Activated CD4-positive, alpha-beta T cell treated with anti-CD3 and anti-CD28 coated beads for 36 hours (primary cell): ENCODE data around the gene PER2. TPM values are rescaled to one million over a fixed set of nuclear protein-coding genes. Genes with fewer than 3 reads are reported as not detected.

ENCODE experiments used
- ATAC-seq: fragments of 200-7000 bp; cut with Tn5 transposase; one replicate; pipeline ENCODE4 v1.10.0; 2021; ENCODE audit warnings: mild to moderate bottlenecking, moderate library complexity
- CTCF ChIA-PET: fragments of 350-600 bp; sonication (Branson Sonifier 250); formaldehyde crosslinking; loops from one replicate; lab custom pipeline; 2021; ENCODE audit warnings: antibody characterized with exemption; lab: Charles Lee
- POLR2A ChIA-PET: fragments of 350-600 bp; sonication (Branson Sonifier 250); formaldehyde crosslinking; loops from one replicate; lab custom pipeline; 2021; ENCODE audit warnings: antibody characterized with exemption, inconsistent platforms; lab: Charles Lee
- DNase-seq: peaks from one replicate; pipeline ENCODE4 v3.0.0-alpha.2; 2020
- H3K27ac Mint-ChIP-seq: one replicate; pipeline ENCODE4 v1.8.0; 2021; ENCODE audit warnings: mixed read lengths
- H3K27me3 Mint-ChIP-seq: one replicate; pipeline ENCODE4 v1.8.0; 2021; ENCODE audit warnings: mixed read lengths
- H3K36me3 Mint-ChIP-seq: one replicate; pipeline ENCODE4 v1.8.0; 2021; ENCODE audit warnings: low read depth, mixed read lengths
- H3K4me1 Mint-ChIP-seq: one replicate; pipeline ENCODE4 v1.8.0; 2021; ENCODE audit warnings: mixed read lengths
- H3K4me3 Mint-ChIP-seq: one replicate; pipeline ENCODE4 v1.8.0; 2021; ENCODE audit warnings: mild to moderate bottlenecking, moderate library complexity, mixed read lengths
- H3K9me3 Mint-ChIP-seq: one replicate; pipeline ENCODE4 v1.8.0; 2021; ENCODE audit warnings: low read depth, mixed read lengths
- intact Hi-C, 2 experiments: fragments of 100-400 bp; cut with DNase I in 1 of 2; cut with micrococcal nuclease in 1 of 2; formaldehyde crosslinking; loops; one replicate each; pipeline versions ENCODE4 v1.14.2 to v1.15.1; 2022 to 2024; cut with DNase I, micrococcal nuclease
- total RNA-seq, 2 experiments: library from RNA; stranded (reverse); gene quantifications; one replicate each; pipeline ENCODE4 v1.2.3, GENCODE V29; 2021

The PER2 gene
- total RNA-seq, 2 experiments from 2014 or later, result 12.2 to 13.5 TPM

DNA sequence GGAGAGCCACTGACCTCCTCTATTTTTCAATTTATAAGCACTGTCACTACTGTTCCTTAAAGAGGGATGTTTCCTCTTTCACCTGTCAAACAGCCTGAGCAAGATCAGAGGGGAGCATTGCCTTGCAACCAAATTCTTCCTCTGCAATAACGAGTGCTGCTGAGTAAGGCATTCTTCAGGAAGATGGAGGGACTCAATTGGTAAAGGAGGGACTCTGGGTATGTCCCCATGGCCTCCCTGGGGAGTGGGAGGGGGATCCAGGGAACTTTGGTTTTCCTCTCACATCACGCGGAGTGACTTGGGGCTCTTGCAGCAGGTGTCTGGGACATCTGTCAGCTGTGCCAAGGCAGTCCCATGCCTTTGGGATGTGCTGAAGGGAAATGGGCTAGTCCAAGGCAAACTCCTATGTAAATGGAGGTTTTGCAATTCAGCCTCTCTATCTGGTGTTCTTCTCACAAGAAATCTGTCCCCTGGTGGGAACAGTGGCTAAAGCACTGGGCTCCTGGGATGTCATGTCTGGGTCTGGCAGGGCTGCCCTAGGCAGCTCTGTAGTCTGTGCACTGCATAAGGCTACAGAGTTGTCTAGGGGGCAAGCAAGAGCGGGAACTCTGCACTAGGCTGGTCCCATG, 34.2 kb downstream of the PER2 start:
- Mint-ChIP-seq H3K4me1 (no peaks in the 10 kb centered on the region), H3K36me3 (peaks cover 22% of the 10 kb centered on the region), H3K9me3 (no peaks in the 10 kb centered on the region), H3K27ac (no peak overlapping the region), H3K4me3 (no peak overlapping the region), H3K27me3 (no peaks in the 10 kb centered on the region)
- ATAC-seq (no peak), DNase-seq (no peak)
- ChIA-PET CTCF (interaction anchor here (0.7 to 2.9 kb wide), 4 partner anchors 9 to 94 kb away, joined by 3 to 15 read pairs (median 7); no protein-coding TSS in a partner anchor), POLR2A (no interaction called here)
- intact Hi-C loops, result no loop called here

DNA sequence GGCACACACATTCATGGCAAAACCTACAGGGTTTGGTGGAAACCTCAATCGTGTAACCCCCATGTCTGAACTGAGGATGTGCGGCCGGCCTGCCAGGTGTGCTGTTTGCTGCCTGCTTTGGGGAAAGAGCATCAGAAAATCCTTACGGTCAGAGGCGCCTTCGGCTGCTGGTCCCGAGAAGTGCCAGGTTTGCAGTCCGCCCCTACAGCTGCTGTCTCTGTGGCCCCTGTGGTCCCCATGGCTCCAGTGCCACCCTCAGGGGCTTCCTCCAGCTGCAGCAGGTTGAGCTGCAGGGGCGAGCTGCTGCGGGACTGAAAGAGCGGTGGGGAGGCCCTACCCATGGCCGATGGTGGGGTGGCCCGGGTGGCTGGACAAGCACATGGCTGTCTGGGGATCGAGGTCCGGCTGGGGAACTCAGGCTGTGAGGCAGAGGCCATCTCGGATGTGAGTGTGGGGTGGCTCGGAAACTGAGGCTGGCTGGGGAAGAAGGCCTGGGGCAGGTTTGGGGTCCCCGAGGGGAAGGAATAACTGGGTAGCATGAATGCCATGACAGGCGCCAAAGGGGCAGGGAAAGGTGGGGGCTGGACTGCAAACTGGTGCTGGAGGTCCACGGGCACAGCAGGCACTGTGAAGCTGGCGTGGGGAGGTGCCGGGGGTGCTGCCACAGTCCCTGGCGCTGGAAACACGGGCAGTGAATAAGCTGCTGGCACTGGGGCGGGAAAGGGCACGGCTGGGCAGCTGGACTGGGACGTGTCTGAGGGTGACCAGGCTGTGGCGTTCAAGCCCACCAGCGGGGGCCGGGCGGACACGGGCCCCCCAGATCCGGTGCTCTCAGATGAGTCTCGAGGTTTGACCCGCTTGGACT, 35.4 kb downstream of the PER2 start:
- CTCF ChIA-PET, result interaction anchor here (2.3 kb wide), 1 partner anchor 10 kb away, joined by 10 read pairs; no protein-coding TSS in a partner anchor
- no peaks in the 10 kb centered on the region for H3K27me3 Mint-ChIP-seq
- no peak overlapping the region for H3K4me3 Mint-ChIP-seq
- no peaks in the 10 kb centered on the region for H3K9me3 Mint-ChIP-seq
- no peak for DNase-seq
- no peaks in the 10 kb centered on the region for H3K4me1 Mint-ChIP-seq
- peaks cover 22% of the 10 kb centered on the region for H3K36me3 Mint-ChIP-seq
- no peak overlapping the region for H3K27ac Mint-ChIP-seq
- intact Hi-C loops, result no loop called here
- no peak for ATAC-seq
- POLR2A ChIA-PET, result no interaction called here

DNA sequence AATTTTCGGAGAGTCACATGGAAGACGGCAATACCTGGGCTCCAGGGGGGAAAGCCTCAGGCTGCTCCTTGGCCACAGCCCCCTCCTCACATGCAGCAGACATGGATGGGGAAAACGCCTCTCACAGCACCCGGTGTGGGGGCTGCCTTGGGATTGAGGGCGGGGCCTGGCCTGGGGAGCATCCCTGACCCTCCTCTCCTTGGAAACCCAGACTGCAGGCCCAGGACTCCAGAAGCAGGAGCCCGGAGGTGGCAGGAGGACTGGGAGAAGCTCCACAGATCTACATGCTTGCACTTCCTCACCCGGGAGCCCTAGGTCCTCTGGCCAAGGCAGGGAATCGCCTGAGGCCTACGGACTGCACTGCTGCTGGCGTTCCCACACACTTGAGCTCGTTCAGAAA, 36.4 kb downstream of the PER2 start:
- no peaks in the 10 kb centered on the region for H3K9me3 Mint-ChIP-seq
- ATAC-seq (no peak), DNase-seq (no peak)
- ChIA-PET CTCF (no interaction called here), POLR2A (no interaction called here)
- H3K4me3 Mint-ChIP-seq, result no peak overlapping the region
- H3K27ac Mint-ChIP-seq, result no peak overlapping the region
- H3K4me1 Mint-ChIP-seq, result no peaks in the 10 kb centered on the region
- H3K27me3 Mint-ChIP-seq, result no peaks in the 10 kb centered on the region
- intact Hi-C loops, result no loop called here
- peaks cover 24% of the 10 kb centered on the region for H3K36me3 Mint-ChIP-seq

DNA sequence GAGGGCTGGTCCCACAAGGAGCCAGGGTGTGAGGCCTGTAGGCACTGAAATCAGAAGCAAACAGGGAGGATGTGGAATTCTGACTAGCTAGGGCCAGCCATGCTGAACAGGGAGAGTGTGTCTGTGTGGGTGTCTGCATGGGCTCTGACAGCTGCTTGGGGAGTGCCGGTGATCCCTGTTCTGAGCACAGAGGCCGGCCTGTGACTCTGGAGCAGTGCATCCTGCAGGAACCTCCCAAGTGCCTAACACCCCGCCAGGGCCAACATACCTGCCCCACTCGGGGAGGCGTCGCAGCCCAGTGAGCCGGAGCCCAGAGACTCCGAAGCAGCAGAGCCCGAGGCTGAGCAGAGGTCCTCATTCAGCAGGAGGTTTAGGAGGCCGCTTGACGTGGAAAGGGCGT, 37.1 kb downstream of the PER2 start:
- Mint-ChIP-seq H3K4me3 (no peak overlapping the region), H3K27ac (no peak overlapping the region), H3K36me3 (peaks cover 25% of the 10 kb centered on the region), H3K4me1 (no peaks in the 10 kb centered on the region), H3K9me3 (no peaks in the 10 kb centered on the region), H3K27me3 (no peaks in the 10 kb centered on the region)
- intact Hi-C loops, result no loop called here
- CTCF ChIA-PET, result no interaction called here
- ATAC-seq (no peak), DNase-seq (no peak)
- POLR2A ChIA-PET, result no interaction called here

DNA sequence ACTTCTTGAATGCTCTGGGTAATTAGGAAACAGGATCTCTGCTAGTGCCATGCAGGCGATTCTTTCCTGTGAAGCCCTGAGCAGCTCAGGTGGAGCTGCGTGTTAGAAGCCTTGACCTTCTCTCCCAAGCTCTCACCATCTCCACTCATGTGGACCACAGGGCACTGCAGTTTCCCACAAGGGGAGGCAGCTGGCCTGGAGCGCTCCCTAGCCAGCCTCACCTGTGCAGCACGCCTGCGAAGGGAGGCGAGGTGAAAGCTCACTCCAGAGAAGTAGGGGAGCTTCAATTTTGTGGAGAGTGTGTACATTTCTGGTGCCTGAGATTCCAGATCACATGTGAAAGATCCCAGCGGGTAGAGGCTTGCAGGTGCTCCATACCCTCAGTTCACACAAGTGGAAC, 37.5 kb downstream of the PER2 start:
- Mint-ChIP-seq H3K9me3 (no peaks in the 10 kb centered on the region), H3K27ac (no peak overlapping the region), H3K4me3 (no peak overlapping the region), H3K27me3 (no peaks in the 10 kb centered on the region), H3K4me1 (no peaks in the 10 kb centered on the region), H3K36me3 (peaks cover 27% of the 10 kb centered on the region)
- ChIA-PET POLR2A (no interaction called here), CTCF (no interaction called here)
- intact Hi-C loops, result no loop called here
- no peak for DNase-seq
- no peak for ATAC-seq

DNA sequence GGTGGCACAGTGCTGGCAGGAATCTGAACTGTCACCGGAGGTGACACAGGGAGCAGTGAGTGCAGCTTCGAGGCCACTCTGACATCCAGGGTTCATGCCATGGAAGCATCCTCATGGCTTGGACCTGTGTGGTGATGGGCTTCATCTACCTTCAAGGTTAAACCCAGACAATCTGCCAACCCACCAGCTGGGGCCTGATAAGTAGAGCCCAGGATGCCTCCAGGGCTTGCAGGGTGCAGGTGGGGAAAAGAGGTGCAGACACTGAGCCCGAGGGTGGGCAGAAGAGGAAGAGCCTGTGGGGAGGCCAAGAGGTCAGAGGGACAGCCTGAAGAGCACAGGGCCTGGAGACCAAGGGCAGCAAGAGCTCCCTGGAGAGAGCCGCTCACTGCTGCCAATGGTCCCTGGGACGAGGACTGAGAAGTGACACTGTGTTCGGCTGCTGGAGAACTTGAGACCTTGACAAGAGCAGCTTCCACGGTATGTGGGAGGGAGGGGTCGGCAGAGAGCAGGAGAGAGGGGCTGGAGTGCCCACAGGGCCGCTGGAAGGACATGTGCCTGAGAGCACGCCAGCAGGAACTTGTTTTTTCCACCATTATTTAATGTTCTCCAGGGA, 40.5 kb downstream of the PER2 start:
- no peak overlapping the region for H3K27ac Mint-ChIP-seq
- intact Hi-C loops, result no loop called here
- no peaks in the 10 kb centered on the region for H3K9me3 Mint-ChIP-seq
- no peaks in the 10 kb centered on the region for H3K4me1 Mint-ChIP-seq
- H3K4me3 Mint-ChIP-seq, result no peak overlapping the region
- H3K27me3 Mint-ChIP-seq, result no peaks in the 10 kb centered on the region
- H3K36me3 Mint-ChIP-seq, result peaks cover 32% of the 10 kb centered on the region
- no peak for DNase-seq
- no peak for ATAC-seq
- POLR2A ChIA-PET, result no interaction called here
- CTCF ChIA-PET, result interaction anchor here (0.7 kb wide), 1 partner anchor 10 kb away, joined by 3 read pairs; no protein-coding TSS in a partner anchor

DNA sequence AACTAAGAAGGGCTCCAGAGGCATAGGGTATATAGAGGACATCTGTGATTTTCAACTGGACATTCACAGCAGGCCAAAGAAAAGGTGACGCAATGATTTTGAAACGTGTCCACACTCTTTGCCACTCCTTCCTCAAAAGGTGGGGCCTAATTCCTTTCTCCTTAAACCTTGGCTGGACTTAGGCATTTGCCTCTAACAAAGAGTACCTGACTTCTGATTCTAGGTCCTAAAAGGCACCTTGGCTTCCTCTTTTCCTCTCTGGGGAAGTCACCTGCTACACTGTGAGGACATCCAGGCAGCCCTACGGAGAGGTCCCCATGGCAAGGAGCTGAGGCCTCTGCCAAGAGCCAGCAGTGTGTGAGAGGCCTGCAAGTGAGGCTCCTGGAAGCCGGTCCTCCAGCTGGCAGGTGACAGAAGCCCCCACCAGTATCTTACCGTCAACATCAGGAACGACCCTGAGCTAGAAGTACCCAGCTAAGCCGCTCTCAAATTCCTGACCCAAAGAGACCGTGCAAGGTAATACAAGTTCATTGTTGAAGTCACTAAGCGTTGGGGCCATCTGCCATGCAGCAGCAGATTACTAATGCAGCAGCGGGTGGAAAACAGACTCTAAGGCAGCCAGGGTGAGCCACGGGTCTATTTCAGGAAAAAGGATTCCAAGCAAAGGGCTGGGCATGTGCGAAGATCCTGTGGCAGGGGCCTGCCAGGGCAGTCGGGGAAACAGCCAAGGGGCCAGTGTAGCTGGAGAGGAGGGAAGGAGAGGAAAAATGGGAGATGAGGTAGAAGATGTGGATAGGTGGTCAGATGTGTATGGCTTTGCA, 41.2 kb downstream of the PER2 start:
- DNase-seq (no peak), ATAC-seq (no peak)
- intact Hi-C loops, result no loop called here
- no peak overlapping the region for H3K4me3 Mint-ChIP-seq
- no peaks in the 10 kb centered on the region for H3K4me1 Mint-ChIP-seq
- no peaks in the 10 kb centered on the region for H3K9me3 Mint-ChIP-seq
- H3K27ac Mint-ChIP-seq, result no peak overlapping the region
- no peaks in the 10 kb centered on the region for H3K27me3 Mint-ChIP-seq
- POLR2A ChIA-PET, result no interaction called here
- H3K36me3 Mint-ChIP-seq, result peaks cover 29% of the 10 kb centered on the region
- CTCF ChIA-PET, result interaction anchor here (0.7 kb wide), 1 partner anchor 12 kb away, joined by 3 read pairs; no protein-coding TSS in a partner anchor

DNA sequence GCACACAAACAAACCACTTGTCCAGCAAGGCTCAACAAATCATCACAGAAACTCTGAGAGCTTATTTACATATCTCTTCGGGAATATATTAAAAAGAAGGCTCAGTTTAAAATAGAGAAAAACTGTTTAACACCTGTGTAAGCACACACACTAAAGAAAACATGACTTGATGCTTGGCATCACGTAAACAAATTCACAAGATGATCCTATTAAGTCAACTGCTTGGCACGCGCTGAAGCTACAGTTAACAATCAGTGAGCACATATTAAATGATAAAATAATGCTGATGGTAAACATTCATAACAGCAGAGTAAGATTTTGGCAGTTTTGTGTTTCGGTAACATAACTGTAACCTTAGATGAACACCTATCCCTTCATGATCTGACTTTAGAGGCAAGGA, 44.3 kb downstream of the PER2 start:
- no peak for ATAC-seq
- CTCF ChIA-PET, result interaction anchor here (0.9 kb wide), 1 partner anchor 18 kb away, joined by 3 read pairs; no protein-coding TSS in a partner anchor
- H3K9me3 Mint-ChIP-seq, result no peaks in the 10 kb centered on the region
- H3K27me3 Mint-ChIP-seq, result peaks cover 5% of the 10 kb centered on the region
- POLR2A ChIA-PET, result no interaction called here
- DNase-seq, result no peak
- H3K4me3 Mint-ChIP-seq, result no peak overlapping the region
- intact Hi-C loops, result no loop called here
- H3K27ac Mint-ChIP-seq, result no peak overlapping the region
- H3K4me1 Mint-ChIP-seq, result peaks cover 2% of the 10 kb centered on the region
- peaks cover 22% of the 10 kb centered on the region for H3K36me3 Mint-ChIP-seq

DNA sequence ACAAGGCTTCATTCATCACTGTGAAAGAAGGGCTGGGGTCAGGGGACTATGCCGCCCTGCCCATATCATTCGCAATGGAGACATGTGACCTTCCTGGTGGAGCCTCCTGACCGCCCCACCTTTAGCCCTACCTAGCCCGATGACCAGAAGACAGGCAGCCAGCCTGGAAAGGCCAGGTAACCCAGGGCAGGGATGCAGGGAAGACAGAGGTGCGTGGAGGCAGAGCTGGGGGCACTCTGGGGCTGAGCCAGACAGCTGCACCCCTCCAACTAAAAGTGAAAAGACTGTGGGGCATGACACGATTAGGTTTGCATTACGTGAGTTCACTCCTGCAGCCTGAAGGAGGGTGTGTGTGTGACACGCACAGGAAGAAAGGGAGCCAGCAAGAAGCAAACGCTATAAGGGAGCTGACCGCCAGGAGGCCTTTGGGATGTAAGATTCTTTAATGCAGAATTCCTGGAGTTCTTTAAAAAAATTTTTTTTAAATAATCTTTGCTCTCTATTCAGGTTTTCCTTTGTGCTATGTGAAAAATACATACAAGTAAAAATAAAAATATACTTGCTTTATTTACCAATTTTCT, 44.8 kb downstream of the PER2 start:
- ChIA-PET POLR2A (no interaction called here), CTCF (interaction anchor here (0.9 kb wide), 2 partner anchors 13 to 19 kb away, joined by 3 read pairs; no protein-coding TSS in a partner anchor)
- Mint-ChIP-seq H3K27me3 (peaks cover 5% of the 10 kb centered on the region), H3K27ac (no peak overlapping the region), H3K9me3 (no peaks in the 10 kb centered on the region), H3K4me3 (no peak overlapping the region), H3K36me3 (peaks cover 22% of the 10 kb centered on the region), H3K4me1 (peaks cover 2% of the 10 kb centered on the region)
- ATAC-seq (no peak), DNase-seq (no peak)
- intact Hi-C loops, result no loop called here

DNA sequence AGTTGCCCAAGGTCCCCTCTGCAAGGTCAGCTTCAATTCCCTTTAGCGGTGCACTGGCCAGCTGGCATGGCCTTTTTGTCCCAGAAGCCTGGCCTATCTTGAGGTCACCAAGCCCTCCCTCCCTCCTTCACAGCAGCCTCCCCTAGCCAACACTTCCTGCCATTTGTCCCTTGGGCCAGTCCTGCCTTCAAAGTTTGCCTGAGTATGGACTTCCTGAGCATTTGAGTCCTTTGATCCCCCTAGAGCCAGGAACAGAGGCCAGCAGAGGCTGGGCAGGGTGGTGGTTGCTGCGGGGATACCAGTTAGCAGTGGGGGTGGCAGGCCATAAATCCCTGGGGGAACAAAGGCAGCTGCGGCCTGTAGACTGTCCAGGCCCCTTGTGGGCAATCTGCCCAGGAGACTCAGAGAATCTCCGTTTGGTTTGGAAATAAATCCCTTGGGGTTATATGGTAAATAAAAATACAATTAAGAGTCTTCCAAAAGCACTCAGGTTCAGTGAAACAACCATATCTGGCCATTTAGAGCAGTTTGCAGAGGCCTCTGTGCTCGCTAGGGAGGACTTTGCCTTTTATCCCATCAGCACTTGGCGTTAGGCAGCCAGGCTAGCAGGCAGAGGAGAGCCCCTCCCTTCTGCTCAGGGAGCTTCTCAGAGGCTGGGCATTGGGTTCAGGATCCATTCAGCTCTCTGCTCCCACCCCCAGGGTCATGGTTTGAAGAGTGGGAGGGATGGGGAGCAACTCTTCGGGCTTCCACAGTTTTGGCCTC, 45.5 kb downstream of the PER2 start:
- intact Hi-C loops, result no loop called here
- H3K27me3 Mint-ChIP-seq, result peaks cover 5% of the 10 kb centered on the region

More for the DNA sequence above, 45.5 kb downstream of the PER2 start:
- H3K4me3 Mint-ChIP-seq, result no peak overlapping the region
- no peaks in the 10 kb centered on the region for H3K9me3 Mint-ChIP-seq
- H3K27ac Mint-ChIP-seq, result no peak overlapping the region
- ChIA-PET CTCF (interaction anchor here (0.9 kb wide), 1 partner anchor 14 kb away, joined by 3 read pairs; no protein-coding TSS in a partner anchor), POLR2A (no interaction called here)
- H3K36me3 Mint-ChIP-seq, result peaks cover 22% of the 10 kb centered on the region
- H3K4me1 Mint-ChIP-seq, result peaks cover 2% of the 10 kb centered on the region
- ATAC-seq, result no peak
- no peak for DNase-seq
